GM19240 (cell line): ENCODE data around the gene DNAH2.

Experiments
- DNase-seq: peaks from one replicate; pipeline ENCODE4 v3.0.0; 2011; ENCODE audit warnings: low spot score; ENCODE audit not compliant: insufficient read length

Gene DNAH2

GRCh38 chr17:7818026-7818425 lies 100.5 kb downstream of the DNAH2 start:
- no peak for DNase-seq

- DNase-seq = no peak
Measured at GRCh38 chr17:7818746-7819645, 101.5 kb downstream of the DNAH2 start.

GRCh38 chr17:7820231-7820630 lies 102.7 kb downstream of the DNAH2 start:
- no peak for DNase-seq

- no peak for DNase-seq
Measured at GRCh38 chr17:7822126-7822525, 104.6 kb downstream of the DNAH2 start.

- DNase-seq = no peak
Measured at GRCh38 chr17:7823581-7824001, 106.0 kb downstream of the DNAH2 start.

GRCh38 chr17:7824021-7824924 lies 106.7 kb downstream of the DNAH2 start:
- no peak for DNase-seq

GRCh38 chr17:7825206-7825990 lies 107.9 kb downstream of the DNAH2 start:
- DNase-seq = no peak

- DNase-seq = no peak
Measured at GRCh38 chr17:7830616-7831015, 113.1 kb downstream of the DNAH2 start.

- no peak for DNase-seq
Measured at GRCh38 chr17:7831233-7831632, 113.7 kb downstream of the DNAH2 start.

GRCh38 chr17:7832431-7832830 lies 114.9 kb downstream of the DNAH2 start:
- DNase-seq = no peak

GRCh38 chr17:7833011-7833794 lies 115.7 kb downstream of the DNAH2 start:
- DNase-seq = no peak

GRCh38 chr17:7833795-7834541 lies 116.4 kb downstream of the DNAH2 start, which contains the start of gene KDM6B:
Gene KDM6B, plus strand, starts transcription at chr17:7834217. Its CDS starts 11,338 bp downstream, at chr17:7845555.
- peak; percentile 86 for DNase-seq

- DNase-seq = no peak
Measured at GRCh38 chr17:7834542-7834956, 117.0 kb downstream of the DNAH2 start.

GRCh38 chr17:7834957-7835813 lies 117.6 kb downstream of the DNAH2 start:
- DNase-seq = no peak

GRCh38 chr17:7835814-7836595 lies 118.5 kb downstream of the DNAH2 start:
- DNase-seq = no peak

- no peak for DNase-seq
Measured at GRCh38 chr17:7836596-7837407, 119.3 kb downstream of the DNAH2 start.
